ENCODE data around the gene ZNF324.

The ZNF324 gene

DNA sequence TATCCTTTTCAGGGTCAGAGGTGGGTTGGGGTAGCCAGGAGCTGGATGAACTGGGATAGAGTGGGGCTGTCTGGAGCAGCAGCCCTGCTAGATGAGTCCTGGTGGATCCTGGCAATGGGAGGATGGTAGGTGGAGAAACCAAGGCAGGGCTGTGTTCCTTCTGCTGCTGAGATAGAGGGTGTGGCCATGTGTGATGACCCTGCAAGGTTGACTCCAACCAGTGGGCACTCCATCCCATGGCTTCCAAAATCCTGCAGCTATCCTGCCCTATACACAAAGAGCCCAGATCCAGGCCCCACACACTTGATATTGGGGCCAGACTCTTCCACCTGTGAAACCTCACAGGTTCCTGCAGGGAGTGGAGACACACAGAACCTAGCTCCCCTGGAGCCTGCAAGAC, 6.9 kb downstream of the ZNF324 start:
- DNase-seq, result no peak

DNA sequence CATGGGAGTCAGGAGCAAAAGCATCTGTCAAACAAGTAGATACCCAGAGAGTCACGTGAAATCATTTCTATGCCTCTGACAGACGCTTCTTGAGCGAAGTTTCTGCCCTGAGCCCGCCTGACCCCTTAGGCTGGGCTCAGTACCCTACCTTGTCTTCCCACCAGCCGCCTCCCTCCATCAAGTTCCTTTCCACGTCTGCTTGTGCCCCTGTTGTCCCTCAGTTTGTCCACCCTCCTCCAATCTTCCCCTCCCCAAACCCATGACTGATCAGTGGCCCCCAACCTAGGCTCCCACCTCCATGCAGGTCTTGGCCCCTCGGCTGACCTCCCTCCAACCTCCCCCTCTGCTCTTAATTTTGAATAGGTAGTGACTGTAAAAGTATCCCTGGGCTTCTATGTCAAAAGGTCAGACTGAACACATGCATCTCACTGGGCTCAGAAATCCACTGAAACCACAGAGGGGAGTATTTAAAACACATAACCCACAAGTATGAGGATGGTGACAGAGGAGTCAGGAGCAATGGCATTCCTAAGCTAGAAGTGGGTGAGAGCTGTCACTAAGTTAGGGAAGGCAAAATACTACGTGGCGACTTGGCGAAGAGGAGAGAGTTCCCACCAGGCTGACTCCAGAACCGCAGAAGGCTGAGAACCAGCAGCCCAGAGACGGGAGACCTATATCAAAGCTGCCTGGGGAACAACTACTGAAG, 7.6 kb downstream of the ZNF324 start:
- no peak for DNase-seq

DNA sequence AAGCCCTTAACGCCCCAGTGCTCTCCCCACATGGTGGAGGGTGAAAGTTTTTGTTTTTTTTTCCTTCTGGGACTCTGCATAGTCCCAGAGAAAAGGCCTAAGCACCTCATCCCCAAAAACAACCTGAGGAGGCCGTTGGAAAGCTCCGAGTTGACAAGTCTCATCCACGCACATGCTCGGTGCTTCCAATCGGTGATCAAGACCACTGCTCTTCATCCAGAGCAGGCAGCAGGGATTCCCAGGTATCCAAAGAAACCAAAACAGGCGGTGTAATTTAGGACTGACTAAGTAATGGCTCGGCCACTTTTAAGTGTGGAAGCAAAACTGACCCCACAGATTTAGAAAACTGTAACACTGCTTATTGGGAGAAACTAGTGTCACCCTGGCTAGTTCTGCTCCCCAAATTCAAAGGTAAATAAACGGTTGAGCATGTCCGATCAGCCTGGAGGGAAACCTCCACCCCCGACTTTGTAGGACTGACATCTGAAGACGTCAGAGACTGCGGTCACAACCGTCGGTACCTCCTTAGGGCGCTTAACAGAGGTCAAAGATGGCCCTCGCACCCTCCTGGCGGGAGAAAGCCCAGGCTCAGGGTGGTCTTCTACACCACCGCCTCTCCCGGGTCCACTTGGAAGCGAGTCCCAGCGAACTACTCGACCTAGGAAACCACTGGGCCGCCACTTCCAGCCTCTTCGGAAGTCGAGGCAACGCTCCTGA, 8.3 kb downstream of the ZNF324 start:
- DNase-seq, result no peak

DNA sequence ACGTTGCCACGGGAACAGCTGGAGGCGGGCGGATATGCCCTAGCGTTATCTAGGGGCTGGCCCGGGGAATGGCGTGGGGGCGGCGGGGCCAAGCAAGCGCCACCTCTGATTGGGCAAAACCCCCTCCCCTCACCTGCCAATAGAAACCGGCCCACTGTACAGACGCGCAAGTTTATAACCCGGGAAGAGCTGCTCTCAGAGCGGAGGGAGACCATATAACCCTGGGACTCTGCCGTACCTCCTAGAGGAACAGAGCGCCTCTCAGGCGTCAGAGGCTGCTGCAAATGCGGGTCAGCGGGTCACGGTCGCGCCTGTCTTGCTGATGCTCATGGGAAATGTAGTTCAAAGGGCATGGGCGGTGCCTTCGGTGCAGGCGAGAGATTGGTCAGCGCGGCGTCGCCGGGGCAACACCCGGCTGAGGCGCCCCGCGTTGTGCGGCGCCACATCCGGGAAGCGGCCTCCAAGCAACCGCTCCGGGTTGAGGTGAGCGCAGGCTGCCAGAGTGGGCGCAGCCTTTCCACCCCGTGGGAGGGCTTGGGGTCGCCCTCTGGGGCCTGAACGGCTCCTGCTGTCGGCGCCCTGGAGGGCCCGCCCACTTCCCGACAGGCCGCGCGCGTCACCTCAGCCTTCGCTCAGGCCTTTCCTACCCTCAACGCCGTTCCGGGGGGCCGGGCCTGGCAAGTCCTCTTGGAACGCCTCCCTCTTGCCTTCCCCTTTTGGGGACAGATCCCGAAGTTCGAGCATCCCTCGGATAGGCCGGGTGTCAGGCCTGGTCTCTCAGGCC, 9.0 kb downstream of the ZNF324 start, which contains the start of gene ZNF446:
TSS of gene ZNF446 (plus strand) at position 639 of the 784 bp plus-strand sequence. CDS start 867 bp downstream, outside the sequence.
- peak; percentile 99 for DNase-seq

DNA sequence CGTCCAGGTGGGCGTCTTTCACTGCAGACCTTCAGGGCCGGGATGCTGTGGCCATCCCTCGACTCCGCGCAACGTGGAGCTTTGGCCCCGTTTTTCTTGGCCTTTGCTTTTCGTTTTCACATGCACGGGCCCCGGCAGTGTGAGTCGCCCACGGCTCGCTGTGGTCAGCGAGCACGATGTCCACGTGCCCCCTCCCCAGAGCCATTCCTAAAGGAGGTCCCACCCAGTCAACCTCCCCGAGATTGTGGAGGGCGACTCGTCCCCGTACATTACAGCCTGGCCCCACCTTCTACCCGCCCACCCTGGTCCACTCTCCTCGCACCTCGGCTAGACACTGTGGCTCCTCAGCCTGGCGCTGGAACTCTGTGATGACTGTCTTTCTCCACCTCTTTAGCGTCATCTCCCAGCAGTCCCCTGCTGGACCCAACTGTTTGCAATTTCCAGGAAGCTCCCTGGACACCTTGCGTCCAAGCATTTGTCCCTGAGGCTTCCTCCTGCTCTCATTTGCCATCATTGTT, 9.7 kb downstream of the ZNF324 start:
- peak; percentile 35 for DNase-seq

DNA sequence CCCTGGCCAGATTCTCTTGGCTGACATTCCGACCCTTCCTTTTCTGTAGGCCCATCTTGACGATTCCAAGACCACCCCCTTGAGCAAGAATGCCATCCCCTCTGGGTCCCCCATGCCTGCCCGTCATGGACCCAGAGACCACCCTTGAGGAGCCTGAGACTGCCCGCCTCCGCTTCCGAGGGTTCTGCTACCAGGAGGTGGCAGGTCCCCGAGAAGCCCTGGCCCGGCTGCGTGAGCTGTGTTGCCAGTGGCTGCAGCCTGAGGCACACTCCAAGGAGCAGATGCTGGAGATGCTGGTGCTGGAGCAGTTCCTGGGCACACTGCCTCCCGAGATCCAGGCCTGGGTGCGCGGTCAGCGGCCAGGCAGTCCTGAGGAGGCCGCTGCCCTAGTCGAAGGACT, 10.2 kb downstream of the ZNF324 start:
- DNase-seq, result no peak

DNA sequence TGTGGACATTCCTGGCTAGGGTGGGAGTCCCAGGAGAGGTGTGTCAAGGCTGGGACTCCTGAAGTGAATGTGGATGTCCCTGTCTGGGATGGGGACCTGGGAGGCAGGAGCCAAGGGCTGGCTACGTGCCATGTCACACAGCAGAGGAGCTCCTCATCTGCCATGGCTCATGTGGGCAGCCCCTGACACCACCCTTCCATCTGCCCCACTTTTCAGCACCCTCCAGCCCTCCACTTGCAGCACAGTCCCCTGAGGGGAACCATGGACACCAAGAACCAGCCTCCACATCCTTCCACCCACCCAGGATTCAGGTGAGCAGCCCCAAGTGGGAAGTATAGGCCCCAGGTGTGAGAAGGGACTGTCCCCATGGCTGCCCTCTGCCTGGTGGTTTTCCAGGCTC, 11.0 kb downstream of the ZNF324 start:
- DNase-seq, result no peak

DNA sequence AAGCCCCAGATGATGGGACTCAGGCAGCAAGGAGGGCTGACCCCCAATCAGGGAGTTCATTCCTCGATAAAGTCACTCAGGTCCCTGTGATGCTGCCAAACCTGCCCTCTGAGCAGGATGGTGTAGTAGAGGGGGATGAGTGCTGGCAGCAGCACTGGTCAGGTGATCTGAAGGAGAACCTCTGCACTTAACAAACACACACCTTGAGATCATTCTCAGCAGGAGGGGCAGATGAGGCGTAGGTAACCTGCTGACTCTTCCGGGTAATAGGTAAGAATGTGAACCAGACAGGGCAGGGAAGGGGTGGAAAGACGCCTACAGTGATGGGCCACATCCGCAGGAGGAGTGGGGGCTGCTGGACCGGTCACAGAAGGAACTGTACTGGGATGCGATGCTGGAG, 12.4 kb downstream of the ZNF324 start:
- DNase-seq, result no peak

DNA sequence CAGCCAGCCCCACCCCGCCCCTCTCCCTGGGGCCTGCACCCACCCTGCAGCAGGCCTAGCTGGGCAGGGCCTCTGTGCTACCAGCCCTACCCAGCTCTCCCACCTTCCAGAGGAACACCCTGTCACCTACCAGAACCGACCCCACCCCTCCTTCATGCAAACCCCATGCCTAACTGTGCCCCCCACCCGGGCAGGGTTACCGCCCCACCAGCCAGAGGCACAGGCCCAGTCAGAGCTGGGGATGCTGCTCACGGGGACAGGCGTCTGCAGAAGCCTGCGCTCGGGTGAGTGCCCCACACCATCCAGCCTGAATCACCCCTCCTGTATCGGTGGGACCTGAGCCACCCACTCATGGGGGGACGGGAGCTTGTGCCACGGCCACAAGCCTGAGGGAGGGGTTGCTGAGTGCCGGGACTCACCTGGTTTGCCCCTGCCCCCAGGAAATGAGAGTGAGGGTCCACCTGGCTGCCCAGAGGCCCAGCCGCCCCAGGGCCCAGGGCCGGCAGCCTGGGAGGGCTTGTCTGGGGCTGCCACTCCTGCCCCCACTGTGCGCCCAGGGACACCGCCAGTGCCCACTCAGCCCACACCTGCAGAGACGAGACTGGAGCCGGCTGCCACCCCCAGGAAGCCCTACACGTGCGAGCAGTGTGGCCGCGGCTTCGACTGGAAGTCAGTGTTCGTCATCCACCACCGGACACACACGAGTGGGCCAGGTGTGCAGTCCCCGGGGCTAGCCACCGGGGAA, 13.0 kb downstream of the ZNF324 start:
- no peak for DNase-seq

DNA sequence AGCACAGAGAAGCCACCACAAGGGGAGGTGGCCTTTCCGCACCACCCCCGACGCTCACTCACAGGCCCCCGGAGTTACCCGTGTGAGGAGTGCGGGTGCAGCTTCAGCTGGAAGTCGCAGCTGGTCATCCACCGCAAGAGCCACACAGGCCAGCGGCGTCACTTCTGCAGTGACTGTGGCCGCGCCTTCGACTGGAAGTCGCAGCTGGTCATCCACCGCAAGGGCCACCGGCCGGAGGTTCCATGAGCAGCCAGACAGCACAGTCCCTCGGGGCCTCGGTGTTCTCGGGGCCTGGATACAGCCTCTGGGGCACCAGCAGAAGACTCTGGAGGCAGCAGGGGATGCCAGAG, 13.6 kb downstream of the ZNF324 start:
- DNase-seq, result no peak

DNA sequence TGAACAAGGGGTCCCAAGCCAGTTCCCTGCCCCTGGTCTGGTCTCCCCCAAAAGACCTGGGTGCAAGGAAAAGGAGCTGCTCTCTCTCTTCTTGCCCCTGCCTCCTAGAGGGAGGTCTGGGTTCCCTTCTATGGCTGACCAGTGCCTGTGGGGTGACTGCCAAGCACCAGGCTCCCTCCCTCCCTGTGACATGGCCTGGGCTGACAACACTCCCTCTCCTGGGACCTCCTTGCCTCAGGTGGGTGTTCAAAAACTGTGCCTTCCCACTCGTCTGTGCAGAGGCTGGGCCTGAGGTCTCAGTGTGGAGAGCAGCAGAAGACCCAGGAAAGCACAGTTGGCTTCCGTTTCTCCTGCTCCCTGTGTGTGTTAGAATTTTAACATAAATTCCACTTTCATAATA, 14.0 kb downstream of the ZNF324 start:
- DNase-seq, result no peak

DNA sequence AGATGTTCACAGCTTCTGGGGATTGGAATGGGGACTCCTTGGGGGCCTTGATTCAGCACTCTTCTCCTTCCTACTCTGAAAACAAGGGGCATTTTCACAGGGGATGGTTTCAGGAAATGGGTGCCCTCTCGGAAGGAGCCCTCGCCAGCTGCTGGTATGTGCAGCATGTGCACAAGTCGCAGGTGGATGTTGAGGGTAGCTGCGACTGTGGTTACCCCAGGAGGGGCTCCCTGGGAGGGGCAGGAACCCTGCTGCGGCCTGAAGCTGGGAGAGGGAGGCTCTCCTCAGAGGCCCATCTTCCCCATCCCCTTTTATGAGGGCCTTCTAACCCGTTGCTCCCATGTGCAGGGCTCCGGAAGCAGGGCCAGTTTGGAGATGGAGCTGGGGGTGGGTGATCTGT, 15.5 kb downstream of the ZNF324 start:
- DNase-seq, result no peak

DNA sequence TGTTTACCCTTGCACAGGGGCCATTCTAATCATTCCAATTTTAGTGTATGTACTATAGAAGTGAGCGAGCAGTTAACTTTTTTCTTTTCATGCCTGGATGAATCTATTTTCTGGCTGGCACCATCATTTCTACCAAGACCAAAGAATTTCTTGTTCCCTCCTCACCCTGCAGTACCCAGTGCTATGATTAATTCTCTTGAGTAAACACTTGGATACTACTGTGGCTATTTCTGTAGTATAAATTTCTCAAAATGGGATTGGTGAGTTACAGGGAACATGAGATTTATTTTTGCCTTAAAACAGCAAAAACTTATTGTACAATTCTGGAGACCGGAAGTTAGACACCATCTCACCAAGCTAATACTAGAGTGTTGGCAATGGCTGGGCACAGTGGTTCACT, 16.9 kb downstream of the ZNF324 start:
- no peak for DNase-seq

DNA sequence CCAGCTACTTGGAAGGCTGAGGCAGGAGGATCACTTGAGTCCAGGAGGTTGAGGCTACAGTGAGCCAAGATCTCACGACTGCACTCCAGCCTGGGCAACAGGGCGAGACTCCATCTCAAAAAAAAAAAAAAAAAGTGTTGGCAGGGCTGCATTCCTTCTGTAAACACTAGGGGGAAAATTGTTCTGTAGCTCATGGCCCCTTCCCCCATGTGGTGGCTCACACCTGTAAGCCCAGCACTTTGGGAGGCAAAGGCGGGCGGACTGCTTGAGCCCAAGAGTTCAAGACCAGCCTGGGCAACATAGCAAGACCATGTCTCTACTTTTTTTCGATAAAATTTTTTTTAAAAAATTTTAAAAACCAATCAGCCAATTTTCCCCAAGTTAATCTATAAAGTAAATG, 17.5 kb downstream of the ZNF324 start:
- peak; percentile 49 for DNase-seq

DNA sequence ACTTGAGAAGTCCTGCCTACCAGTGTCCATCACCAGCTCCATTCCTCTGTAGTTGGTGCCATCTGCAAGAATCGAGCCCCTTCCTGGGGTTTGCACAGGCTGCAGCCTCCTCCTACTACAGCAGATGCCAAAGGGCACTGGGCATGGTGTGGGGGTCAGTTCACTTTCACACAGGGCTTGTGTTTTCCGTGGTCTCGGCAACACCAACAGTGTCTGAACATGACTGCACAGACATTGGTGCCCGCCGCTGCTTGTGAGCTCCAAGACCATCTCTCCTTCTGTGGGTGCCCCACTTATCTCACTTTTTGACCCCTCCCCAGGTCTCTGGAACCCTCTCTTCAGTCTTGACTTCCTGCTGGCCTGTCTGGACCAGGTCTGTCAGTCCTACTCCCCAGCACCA, 24.5 kb downstream of the ZNF324 start:
- DNase-seq, result no peak

DNA sequence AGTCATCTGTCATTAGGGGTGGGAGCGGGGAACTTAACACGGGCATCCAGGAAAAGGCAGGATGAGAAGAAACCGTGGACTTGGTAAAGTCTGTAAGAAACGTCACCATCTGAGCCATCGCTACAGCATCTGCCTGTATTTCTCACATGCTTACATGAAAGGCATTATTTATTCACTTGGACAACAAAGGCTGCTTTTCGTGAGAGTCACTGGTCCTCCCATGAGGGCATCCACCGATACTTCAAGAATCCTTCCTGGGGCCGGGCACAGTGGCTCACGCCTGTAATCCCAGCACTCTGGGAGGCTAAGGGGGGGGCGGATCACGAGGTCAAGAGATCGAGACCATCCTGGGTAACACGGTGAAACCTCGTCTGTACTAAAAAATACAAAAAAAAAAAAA, 25.4 kb downstream of the ZNF324 start:
- DNase-seq, result no peak

DNA sequence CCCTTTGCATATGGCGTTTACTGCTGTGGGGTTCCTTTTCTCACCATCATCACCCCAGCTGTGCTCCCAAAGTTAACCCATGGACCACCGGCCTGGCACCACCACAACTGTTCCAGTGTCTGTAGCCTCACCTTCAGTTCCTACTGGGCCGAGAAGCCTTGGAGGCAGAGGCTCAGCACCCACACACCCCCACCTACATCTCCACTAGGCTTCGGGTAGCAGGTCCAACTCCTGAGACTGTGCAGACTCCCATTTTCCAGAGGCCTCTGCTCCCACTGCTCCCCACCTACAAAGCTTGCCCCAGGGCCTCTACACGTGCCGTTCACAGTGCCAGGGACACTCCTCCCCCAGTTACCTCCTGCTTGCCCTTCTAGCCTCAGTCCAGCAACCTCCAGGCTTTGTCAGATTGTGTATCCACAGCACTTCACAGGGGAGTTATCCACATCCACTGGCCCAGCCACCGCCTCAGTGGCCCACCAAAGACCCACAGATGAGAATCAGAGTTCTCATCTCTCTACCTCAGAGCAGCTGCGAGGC, 30.8 kb downstream of the ZNF324 start:
- DNase-seq, result no peak

DNA sequence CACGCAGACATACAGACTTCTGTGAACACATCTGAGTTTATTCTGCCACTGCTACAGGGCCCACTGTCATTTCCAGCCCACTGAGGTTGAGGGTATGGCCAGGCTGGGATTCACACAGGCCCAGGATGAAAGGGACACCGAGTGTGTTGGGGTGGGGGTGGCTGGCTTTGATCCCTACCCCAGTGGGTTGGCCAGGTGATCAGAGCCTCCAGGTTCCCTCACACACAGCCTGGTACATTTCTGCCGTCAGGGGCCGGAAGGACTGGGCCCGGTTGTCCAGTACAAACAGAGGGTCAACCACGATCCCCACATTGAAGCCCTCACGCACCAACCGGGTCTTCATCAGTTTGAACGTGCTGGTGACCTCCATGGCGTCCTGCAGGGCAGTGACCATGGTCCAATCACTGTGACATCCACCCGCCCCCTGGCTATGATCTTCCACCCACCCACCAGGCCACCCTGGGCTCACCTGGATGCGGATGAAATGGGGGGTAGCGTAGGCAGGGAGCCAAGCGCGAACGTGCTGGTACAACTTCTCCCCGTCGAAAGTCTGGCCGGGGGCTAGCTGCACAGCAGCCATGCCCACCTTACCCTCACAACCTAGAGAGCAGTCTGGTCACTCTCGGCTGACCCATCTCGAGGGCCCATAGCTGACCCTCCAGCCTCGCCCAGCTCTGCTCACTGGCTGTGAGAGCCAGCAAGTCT, 31.6 kb downstream of the ZNF324 start:
- no peak for DNase-seq

DNA sequence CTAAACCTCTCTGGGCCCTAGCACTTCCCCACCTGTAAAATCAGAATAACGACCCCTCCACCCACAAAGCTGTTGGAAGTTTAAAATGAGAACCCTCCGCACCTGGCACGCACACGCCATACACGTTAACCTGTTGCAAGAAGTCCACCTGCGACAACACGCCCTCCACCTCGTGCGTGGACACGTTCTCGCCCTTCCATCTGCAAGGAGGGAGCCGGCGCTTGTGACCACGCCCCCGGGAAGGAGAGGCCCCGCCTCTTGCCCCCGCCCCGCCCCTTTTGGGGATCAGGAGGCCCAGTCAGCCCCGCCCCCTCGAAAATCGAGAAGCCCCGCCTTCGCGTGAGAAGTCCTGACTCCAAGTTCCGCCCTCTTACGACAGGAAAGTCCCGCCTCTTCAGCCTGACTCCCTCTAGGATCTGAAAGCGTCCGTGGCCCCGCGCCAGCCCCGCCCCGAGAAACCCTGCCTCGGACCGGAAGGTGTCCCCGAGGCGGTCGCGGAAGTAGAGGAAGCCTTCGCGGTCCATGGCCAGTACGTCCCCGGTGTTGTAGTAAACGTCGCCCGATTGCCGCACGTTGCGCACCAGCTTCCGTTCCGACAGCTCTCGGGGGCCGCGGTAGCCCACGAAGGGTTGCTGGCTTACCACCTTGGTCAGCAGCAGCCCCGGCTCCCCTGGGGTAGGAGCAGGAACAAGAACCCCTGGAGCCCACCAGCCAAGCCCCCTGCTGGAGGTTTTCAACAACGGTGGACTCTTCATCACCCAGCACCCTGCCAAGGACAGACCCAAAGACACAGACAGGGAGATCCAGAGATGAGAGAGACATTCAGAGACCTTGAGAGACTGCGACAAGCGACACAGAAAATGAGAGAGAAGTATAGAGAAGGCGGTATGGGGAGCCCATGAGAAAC, 32.4 kb downstream of the ZNF324 start:
- DNase-seq, result peak; percentile 100

DNA sequence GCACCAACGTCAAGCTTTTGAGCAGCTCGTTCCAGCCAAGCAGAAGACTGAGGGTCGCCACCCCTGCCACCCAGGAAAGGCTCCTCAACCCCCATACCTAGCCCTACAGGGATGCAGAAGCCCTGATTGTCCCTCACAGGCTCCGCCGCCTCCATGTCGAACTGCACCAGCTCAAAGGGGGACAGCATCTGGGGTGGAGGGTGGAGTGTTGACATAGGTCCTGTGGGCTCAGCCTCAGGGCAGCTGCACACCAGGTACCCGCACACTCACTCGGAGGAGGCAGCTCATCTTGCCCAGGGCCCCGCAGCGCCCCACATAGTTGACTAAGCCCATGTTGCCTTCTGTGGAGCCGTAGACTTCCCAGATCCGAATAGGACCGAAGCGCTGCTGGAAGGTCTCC, 33.4 kb downstream of the ZNF324 start:
- DNase-seq, result no peak

Data from hematopoietic multipotent progenitor cell treated with erythropoietin and hydrocortisone succinate and interleukin-3 and kit ligand, for 4 days (in vitro differentiated cells).